IPS-20b (cell line): Measurements from ENCODE around the gene PROP1.
A peak's percentile ranks its signal among the peaks of the same experiment; 100 is the strongest.
"Not testable (repeated sequence)": the region's sequence is repeated elsewhere in the genome, so short reads cannot be mapped to it uniquely, and the experiment has no call there.

Source experiments
- H3K27ac ChIP-seq: one replicate; pipeline ENCODE4 v1.5.1; 2013; ENCODE audit warnings: low read length
- H3K27me3 ChIP-seq: 2 replicates; pipeline ENCODE4 v1.6.1; 2013; ENCODE audit warnings: mild to moderate bottlenecking, low read length, inconsistent platforms; ENCODE audit not compliant: insufficient read depth
- H3K36me3 ChIP-seq: 2 replicates; pipeline ENCODE4 v1.6.1; 2013; ENCODE audit warnings: low read depth, mild to moderate bottlenecking, inconsistent platforms, low read length, moderate library complexity; ENCODE audit not compliant: insufficient read depth
- H3K4me1 ChIP-seq: 2 replicates; pipeline ENCODE4 v1.6.1; 2013; ENCODE audit warnings: mild to moderate bottlenecking, control low read depth, inconsistent platforms, low read length, moderate library complexity; ENCODE audit not compliant: insufficient read depth
- H3K4me3 ChIP-seq: 2 replicates; pipeline ENCODE4 v1.5.1; 2013; ENCODE audit warnings: mild to moderate bottlenecking, low read length, inconsistent platforms
- H3K9ac ChIP-seq: 2 replicates; pipeline ENCODE4 v1.6.1; 2013; ENCODE audit warnings: low read depth, mild to moderate bottlenecking, inconsistent platforms, low read length, moderate library complexity
- H3K9me3 ChIP-seq: 2 replicates; pipeline ENCODE4 v1.6.1; 2013; ENCODE audit warnings: mild to moderate bottlenecking, low read depth, low read length, inconsistent platforms; ENCODE audit not compliant: insufficient read depth

The PROP1 gene

DNA sequence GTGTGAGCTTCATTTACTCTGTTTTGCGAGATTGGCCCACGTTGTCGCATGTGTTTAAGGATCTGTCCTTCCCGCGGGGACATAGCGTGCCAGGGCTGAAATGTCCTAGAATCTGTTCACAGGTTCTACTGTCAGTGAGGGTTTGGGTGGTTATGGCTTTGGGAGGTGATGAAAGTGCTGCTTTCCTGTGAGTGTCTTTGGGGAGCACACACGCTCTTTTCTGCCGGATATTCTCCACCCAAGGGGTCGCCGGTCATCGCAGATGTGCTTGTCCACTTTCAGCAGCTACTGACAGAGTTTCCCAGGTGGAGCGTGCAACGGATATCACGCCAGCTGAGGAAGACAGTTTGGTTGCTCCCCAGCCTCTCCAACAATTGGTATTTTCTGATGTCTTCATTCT lies 32.1 kb downstream of the PROP1 start:
- Histone ChIP-seq H3K27me3 (no peaks in the 10 kb centered on the region), H3K4me3 (no peak overlapping the region), H3K4me1 (peaks cover 4% of the 10 kb centered on the region; the same call in 1 of the 2 replicates), H3K9ac (no peak overlapping the region), H3K36me3 (no peaks in the 10 kb centered on the region; the same call in 1 of the 2 replicates), H3K9me3 (peaks cover 5% of the 10 kb centered on the region; the same call in 1 of the 2 replicates), H3K27ac (no peak overlapping the region)

DNA sequence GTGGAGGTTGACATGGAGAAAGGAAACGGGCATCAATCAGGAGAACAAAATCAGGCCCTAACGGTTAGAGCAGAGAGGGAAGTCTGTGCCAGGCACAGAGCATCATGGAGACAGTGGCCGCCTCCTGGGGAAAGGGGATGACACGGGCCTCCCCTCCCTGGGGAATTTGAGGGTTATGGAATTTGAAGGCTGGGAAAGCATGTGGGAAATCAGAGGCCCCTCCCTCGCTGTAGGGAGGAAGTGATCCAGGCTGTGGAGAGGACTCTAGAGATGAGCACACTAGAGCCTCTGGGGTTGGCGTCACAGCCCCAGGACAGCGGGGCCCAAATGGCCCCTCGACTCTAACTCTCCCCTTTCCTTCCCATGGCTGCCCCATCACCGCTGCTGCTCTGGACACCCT lies 36.7 kb downstream of the PROP1 start:
- Histone ChIP-seq H3K36me3 (no peaks in the 10 kb centered on the region; the same call in 1 of the 2 replicates), H3K9me3 (no peaks in the 10 kb centered on the region), H3K9ac (peak overlapping the region; percentile 2; the same call in 1 of the 2 replicates), H3K4me3 (peak overlapping the region; percentile 2; the same call in 1 of the 2 replicates), H3K27me3 (no peaks in the 10 kb centered on the region), H3K4me1 (peaks cover 11% of the 10 kb centered on the region; the same call in 1 of the 2 replicates), H3K27ac (no peak overlapping the region)

DNA sequence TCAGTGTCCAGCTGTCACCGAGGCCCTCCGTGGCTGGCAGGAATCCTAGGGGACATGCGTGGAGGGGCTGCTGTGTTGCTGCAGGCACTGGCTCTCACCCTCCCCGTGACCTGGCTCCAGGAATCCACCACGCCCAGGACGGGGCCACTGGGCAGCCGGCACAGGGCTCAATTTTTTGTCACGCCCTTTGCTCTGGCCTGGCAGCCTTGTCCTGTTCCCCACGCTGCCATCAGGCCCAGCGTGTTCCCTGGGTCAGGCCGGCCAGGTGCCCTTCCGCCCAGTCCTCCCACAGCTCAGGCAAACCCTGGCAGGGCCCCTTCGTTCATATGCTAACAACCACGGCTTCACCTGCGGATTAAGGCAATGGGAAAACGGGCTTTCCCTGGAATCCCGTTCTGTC lies 37.3 kb downstream of the PROP1 start:
- no peaks in the 10 kb centered on the region for H3K9me3 ChIP-seq
- H3K27me3 ChIP-seq, result no peaks in the 10 kb centered on the region
- H3K4me3 ChIP-seq, result peak overlapping the region; percentile 2; the same call in 1 of the 2 replicates
- H3K4me1 ChIP-seq, result peaks cover 11% of the 10 kb centered on the region; the same call in 1 of the 2 replicates
- no peaks in the 10 kb centered on the region for H3K36me3 ChIP-seq
- no peak overlapping the region for H3K27ac ChIP-seq
- no peak overlapping the region; the same call in 1 of the 2 replicates for H3K9ac ChIP-seq

DNA sequence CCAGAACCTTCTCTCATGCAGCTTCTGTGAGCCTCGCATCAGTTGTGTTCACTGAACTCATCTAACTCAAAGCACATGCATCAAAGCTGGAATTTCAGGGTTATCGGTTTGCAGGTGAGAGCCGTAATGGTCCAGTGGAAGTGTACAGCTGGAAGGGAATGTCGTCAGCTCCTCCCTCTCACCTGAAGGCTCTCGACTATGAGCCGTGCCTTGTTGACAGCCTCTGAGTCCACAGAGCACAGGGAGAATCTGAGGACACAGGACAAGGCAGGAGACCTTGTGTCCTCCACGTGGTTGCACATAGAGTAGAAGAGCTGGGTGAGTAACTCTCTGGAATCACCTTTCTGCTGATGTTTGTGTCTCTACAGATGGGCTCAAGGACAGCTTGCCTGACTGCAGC lies 38.8 kb downstream of the PROP1 start:
- H3K9me3 ChIP-seq, result no peaks in the 10 kb centered on the region
- H3K4me3 ChIP-seq, result no peak overlapping the region
- peaks cover 11% of the 10 kb centered on the region; the same call in 1 of the 2 replicates for H3K4me1 ChIP-seq
- no peaks in the 10 kb centered on the region for H3K27me3 ChIP-seq
- H3K27ac ChIP-seq, result no peak overlapping the region
- H3K36me3 ChIP-seq, result no peaks in the 10 kb centered on the region
- H3K9ac ChIP-seq, result no peak overlapping the region

DNA sequence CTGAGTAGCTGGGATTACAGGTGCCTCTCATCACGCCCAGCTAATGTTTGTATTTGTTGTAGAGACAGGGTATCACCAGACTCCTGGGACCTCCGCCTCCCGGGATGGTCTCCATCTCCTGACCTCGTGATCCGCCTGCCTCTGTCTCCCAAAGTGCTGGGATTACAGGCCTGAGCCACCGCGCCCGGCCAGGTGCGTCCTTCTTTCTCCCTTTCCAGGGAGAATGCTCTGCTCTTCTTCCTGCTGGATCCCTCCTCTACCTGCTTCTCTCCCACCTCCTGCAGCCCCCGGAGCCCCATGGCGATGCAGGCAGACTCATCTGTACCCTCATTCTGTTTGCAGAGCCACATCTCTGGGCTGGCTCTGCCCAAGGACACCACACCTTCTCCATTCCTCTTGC lies 42.9 kb downstream of the PROP1 start:
- H3K9me3 ChIP-seq, H3K9ac ChIP-seq, H3K4me3 ChIP-seq, H3K36me3 ChIP-seq, H3K27ac ChIP-seq, H3K27me3 ChIP-seq, H3K4me1 ChIP-seq: not testable (repeated sequence)

DNA sequence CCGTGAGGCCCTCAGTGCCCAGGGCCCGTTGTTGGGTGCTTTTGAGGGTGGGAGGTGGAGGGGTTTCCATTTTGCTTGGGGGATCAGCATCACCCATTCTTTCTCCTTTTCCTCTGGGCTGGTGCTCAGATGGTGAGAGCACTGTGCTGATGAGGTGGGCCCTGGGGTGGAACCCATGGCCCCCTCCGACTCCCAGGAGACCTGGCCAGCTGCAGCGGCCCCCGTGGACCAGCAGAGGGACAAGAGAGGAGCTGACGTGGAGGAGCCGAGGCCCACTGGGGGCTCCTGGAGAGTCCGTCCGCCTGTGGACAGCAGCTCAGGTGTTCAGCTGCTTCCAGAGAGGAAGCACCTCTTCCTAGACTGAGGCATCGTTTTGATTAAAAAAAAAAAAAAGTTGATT lies 46.4 kb downstream of the PROP1 start:
- not testable (repeated sequence) for H3K36me3 ChIP-seq, H3K9ac ChIP-seq, H3K27me3 ChIP-seq, H3K27ac ChIP-seq, H3K4me3 ChIP-seq, H3K9me3 ChIP-seq, H3K4me1 ChIP-seq

DNA sequence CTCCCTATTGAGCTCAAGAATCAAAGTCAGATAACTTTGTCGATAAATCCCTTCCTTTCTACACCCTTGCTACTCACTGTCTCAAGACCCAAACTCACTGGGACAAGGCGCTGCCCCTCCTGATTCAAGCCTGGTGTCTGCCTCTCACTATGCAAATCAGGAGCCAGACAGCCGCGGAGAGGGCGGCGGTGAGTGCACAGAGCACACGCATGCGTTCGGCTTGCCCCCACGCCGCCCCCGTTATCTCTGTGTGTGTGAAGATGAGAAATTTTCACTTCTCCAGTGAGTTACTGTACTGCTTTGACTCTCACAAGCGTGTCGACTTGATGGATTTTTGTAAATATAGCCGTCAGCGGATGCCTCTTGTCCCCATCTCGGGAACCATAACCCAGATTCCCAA lies 47.0 kb downstream of the PROP1 start:
- H3K9ac ChIP-seq, H3K4me1 ChIP-seq, H3K9me3 ChIP-seq, H3K4me3 ChIP-seq, H3K36me3 ChIP-seq, H3K27ac ChIP-seq: not testable (repeated sequence)
- H3K27me3 ChIP-seq, result peaks cover 10% of the 10 kb centered on the region

DNA sequence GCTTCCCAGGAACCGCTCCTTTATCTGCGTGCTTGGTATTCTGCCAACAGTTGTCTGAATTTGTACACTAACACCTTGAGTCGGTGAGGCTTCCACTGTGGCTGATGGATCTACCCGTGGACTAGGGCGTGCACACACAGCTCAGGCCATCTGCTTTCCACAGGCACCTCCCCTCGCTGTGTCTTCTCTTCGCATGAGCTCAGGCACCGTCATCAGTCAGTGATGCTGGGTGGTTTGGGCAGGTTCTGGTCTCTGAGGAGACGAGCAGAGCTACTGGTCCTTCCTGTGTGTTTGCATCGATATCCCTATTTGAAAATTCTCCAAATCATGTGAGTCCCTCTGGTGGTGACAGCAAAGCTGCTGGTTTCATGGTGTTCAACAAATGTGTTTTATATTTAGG lies 48.1 kb downstream of the PROP1 start:
- H3K4me3 ChIP-seq, H3K9me3 ChIP-seq, H3K36me3 ChIP-seq, H3K4me1 ChIP-seq, H3K9ac ChIP-seq, H3K27ac ChIP-seq: not testable (repeated sequence)
- peaks cover 10% of the 10 kb centered on the region for H3K27me3 ChIP-seq

DNA sequence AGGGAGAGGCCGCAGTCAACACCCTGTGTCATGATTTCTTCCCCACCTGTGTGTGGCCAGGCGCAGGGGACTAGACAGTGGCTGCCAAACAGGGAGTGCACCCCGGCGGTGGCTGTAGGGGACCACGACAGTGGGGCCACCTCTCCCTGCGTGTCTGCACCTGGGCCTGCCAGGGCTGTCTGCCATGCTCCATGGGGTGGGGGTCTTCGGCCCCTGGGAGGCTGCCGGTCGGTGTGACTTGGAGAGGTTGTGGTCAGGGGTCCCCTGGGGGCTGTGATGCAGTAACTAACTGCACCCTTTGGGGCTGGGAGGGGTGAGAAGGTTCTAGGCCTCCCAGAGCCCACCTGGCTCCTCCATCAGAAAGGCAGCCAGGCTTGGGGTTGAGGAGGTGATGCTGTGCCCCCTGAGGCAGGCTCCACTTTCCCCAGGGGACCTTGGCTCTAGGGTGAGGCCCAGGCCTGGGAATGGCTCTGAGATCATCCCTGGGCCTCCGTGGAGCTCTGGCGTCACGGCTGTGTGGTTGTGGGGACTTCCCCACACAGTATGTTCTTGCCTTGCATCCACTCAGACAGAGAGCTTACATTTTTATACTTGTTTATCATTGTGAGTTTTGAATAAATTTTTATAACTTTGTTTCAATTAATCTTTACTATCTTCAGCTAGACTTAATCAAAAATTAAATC lies 50.3 kb downstream of the PROP1 start:
- peaks cover 10% of the 10 kb centered on the region for H3K27me3 ChIP-seq
- not testable (repeated sequence) for H3K36me3 ChIP-seq, H3K27ac ChIP-seq, H3K9ac ChIP-seq, H3K9me3 ChIP-seq, H3K4me3 ChIP-seq, H3K4me1 ChIP-seq

DNA sequence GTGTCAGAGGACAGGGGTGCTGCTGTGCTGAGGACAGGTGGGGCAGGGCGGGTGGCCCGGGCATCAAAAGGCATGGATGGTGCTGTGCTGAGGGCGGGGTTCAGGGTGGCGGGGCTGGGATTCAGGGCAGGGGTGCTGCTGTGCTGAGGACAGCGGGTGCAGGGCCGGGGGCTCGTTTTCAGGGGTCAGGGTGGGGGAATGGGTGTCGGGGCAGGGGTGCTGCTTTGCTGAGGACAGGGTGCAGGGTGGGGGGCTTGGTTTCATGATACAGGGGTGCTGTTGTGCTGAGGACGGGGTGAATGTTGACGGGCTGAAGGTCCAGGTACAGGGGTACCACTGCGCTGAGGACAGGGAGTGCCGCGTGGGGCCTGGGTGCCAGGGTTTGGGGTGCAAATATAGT lies 50.9 kb downstream of the PROP1 start:
- not testable (repeated sequence) for H3K27ac ChIP-seq, H3K9ac ChIP-seq, H3K9me3 ChIP-seq, H3K4me3 ChIP-seq, H3K4me1 ChIP-seq, H3K36me3 ChIP-seq
- H3K27me3 ChIP-seq, result peaks cover 12% of the 10 kb centered on the region

DNA sequence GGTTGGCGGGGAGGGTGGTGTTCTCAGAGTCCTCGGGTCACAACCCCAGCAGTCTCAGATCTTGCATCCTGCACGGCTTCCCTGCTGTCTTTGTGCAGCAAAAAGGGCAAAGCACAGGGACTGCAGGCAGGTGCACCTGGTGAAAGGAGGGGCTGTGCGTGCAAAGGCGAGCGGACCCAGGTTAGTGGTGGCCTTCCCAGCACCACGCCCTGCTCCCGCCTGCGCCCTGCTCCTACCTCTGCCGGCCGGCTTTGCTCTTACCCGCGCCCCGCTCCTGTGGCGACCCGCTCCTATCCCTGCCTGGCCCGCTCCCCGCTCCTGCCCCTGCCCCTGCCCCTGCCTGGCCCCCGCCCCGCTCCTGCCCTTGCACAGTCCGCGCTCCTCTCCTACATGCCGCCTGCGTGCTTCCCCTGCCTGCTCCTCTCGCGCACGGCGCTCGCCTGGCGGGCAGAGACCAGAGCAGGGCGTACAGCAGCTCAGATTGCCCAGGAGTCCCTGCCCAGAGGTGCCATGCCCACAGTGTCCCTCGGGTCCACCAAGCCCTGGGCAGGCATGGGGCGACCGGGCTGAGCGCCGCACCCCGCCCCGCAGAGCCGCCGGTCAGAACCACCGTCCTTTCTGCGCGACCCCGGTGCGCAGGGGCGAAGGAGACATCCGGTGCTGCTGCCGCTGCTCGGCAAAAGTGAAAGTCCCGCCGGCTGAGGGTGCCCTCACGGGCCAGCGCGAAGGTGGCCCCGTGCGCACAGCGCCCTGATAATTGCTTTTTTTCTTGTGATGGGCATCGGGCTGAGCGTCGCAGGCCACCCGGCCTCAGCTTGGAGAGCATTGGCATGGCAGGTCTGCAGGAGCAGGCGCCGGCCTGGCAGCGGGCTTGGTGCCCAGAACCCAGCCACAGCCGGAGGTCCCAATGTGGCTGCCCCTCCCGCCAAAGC lies 52.0 kb downstream of the PROP1 start:
- not testable (repeated sequence) for H3K4me1 ChIP-seq, H3K36me3 ChIP-seq, H3K27ac ChIP-seq, H3K9ac ChIP-seq, H3K9me3 ChIP-seq
- Histone ChIP-seq H3K4me3 (peak overlapping the region; percentile 55; the same call in 1 of the 2 replicates), H3K27me3 (peaks cover 20% of the 10 kb centered on the region)

DNA sequence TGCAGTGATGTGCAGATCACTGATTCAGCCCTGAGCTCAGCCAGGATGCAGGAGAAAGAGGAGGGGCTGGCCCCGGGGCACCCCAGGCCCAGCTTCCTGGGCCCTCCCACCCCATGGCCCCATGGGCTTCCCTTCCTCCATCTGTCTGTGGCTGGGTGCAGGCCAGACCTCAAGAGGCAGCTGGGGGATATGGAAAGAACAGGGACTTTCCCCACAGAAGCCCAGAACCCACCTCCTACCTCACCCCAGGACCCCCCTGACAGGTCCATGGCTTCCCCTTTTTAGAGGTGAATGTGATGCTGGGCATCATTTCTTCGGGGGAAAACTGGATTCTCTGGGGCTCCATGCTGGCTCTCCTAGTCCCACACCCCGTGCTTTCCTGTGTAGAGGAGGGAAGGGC lies 53.1 kb downstream of the PROP1 start:
- H3K9ac ChIP-seq, H3K36me3 ChIP-seq, H3K4me3 ChIP-seq, H3K4me1 ChIP-seq, H3K27ac ChIP-seq, H3K9me3 ChIP-seq: not testable (repeated sequence)
- peaks cover 28% of the 10 kb centered on the region for H3K27me3 ChIP-seq
